Measurements from ENCODE around the gene GATA1.
A peak's percentile ranks its signal among the peaks of the same experiment; 100 is the strongest.

Gene GATA1

GRCh38 chrX:48786341-48786800, at the start of gene GATA1:
Gene GATA1 (plus strand): TSS chrX:48786590. CDS start chrX:48791110, 4,520 bp downstream.
- DNase-seq, result no peak

DNA sequence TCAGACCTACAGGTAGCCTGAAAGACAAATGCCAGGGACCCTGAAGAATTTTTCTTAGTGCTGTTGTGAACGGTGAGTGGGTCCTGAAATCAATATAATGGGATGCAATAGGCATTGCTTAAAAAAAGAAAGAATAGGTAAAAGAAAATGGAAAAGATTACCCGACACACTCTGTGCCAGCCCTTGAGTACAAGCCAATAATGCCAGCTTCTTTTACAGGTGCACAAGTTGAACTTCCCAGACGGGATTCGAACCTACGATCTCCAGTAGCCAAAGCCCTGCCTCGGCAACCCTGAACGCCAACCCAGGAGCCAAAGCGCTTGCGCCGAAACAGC, 49.5 kb upstream of the GATA1 start:
- DNase-seq, result no peak

DNA sequence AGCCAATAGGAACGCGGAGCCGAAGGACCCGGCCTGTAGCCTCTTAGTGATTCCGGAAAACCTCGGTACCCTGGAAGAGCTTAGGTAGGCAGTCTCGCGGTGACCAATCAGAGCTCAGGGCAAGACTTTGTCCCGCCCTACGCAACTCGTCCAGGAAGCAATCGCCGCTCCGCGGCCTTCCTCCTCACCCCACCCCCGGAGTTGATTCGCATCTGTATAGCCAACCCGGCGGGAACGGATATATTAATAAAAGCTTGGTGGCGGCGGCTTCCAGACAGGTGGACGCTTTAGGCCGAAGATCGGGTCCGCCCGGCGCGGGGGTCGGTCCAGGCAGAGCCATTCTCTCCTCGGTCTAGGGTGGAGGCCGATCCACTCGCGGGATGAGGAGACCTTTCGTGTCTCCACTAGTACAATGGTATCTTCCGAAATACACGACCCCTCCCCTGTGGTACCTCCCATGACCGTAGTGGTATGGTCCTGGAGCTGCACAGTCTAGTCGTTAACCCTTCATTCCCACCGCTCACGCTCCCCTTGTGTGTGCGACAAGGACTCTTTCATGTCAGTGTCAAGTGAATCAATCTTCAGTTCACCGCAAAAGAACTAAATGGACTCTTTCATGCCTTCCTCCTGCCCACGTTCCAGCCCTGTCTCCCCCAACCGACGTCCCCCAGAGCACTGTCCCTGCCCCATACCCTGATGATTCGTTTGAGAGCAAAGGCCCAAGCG, 49.0 kb upstream of the GATA1 start:
- DNase-seq, result peak; percentile 97

- no peak for DNase-seq
Measured at GRCh38 chrX:48737940-48738339, 48.5 kb upstream of the GATA1 start.

DNA sequence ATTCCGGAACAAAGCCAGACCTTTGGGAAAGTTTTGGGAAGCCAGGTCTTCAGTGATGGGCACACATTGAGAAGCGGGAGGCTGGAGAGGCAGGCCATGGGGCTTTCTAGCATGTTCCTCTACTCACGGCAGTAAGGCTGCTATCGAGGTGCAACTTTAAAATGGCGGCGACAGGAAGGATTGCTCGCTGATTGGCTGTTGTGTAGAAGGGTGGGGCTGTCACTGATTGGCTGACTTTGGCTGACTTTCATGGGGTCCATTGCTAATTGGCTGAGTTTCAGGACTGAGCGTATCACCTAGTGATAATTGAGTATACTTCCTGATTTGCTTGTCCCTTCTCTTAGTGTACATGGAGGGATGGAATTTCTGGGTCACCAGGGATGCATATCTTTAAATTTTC, 44.6 kb upstream of the GATA1 start:
- DNase-seq, result no peak

DNA sequence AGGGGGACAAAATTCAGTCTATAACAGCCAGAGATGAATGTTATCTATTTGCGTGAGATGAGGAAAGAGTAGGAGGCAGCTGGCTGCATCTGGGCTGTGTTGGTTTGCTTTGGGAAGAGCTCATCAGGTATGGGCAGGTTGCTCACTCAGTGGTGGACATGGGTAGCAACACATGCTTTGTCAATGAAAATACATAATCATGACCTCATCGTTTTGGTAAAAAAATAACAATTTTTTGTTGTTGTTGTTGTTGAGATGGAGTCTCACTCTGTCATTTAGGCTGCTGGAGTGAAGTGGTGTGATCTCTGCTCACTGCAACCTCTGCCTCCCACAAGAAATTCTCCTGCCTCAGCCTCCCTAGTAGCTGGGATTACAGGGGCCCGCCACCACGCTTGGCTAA, 41.2 kb upstream of the GATA1 start:
- DNase-seq, result no peak

DNA sequence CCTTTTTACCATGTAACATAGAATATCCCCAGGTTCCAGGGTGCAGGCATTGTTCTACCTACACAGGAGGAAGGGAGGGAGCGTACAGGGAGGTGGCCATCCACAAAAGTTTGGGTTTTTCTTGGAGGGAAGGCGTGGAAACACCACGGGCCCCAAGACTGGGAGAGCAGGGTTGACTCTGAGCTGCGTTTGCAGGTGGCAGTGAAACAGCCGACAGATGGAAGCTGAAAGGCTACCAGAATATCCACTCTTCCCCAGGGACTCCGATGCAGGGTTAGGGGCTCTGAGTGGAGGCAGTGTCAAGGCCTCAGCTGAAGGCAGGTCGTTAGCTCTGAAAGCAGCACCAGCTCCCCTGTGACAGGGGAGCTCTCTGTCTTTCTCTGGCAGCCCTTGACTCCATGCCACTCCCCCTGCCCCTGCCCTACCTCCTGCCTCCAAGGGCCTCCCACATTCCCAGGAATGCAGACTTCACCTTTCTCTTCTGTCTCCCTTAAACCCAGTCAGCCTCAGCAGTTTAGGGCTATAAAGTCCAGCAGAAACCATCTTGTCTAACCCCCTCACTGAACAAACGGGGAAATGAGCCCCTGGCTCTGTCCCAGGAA, 38.9 kb upstream of the GATA1 start:
- DNase-seq, result no peak

DNA sequence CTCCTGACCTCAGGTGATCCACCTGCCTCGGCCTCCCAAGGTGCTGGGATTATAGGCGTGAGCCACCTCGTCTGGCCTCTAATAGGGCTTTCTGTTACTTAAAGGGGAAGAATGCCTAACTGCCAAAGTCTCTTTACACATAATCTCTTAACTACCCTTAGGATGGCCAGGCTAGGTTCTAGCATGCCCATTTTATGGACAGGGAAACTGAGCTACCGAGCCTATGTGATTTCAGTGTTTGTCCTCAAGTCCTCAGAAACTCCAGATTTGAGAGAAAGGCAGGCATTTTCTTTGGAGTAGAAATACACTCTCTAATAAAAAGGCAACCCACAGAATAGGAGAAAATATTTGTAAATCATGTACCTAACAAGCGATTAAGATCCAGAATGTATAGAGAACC, 37.2 kb upstream of the GATA1 start:
- DNase-seq, result no peak

GRCh38 chrX:48751343-48751742, 35.0 kb upstream of the GATA1 start:
- DNase-seq, result no peak

- no peak for DNase-seq
Measured at GRCh38 chrX:48752498-48752897, 33.9 kb upstream of the GATA1 start.

DNA sequence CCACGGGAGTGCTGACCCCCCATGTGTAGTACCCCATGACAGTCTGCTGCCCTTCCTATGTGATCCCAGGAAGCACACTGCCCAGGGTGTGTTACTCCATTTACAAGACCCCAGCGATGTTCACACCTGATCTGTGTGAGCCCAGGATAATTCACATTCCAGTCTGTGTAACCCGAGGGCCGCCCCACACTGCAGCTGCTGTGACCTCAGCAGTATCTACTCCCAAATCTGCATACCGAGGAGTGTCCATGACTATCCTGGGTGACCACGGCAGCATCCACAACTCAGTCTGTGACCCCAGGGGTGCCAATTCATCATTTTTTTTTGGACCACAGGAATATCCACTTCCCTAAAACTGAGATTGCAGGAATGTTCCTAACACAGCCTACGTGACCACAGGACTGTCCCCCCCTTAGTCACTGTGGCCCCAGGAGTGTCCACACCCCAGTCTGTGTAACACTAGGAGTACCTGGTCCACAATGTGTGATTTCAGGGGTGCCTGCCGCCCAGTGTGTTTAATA, 32.6 kb upstream of the GATA1 start:
- DNase-seq, result no peak

- no peak for DNase-seq
Measured at GRCh38 chrX:48754238-48754637, 32.2 kb upstream of the GATA1 start.

GRCh38 chrX:48761674-48762471, 24.5 kb upstream of the GATA1 start, which contains the start of gene GLOD5:
Gene GLOD5 (plus strand): TSS chrX:48761747. CDS start chrX:48761791, 44 bp downstream.
- no peak for DNase-seq

DNA sequence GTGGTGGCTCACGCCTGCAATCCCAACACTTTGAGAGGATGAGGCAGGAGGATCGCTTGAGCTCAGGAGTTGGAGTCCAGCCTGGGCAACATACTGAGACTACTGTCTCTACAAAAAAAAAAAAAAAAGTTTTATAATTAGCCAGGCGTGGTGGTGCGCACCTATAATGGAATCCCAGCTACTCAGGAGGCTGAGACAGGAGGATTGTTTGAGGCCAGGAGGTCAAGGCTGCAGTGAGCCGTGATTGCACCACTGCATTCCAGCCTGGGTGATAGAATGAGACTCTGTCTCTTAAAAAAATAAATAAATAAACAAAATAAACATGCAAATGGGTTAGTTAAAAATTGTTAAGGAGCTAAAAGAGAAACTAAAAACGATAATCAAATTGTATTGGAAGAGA, 17.2 kb upstream of the GATA1 start:
- DNase-seq, result no peak

DNA sequence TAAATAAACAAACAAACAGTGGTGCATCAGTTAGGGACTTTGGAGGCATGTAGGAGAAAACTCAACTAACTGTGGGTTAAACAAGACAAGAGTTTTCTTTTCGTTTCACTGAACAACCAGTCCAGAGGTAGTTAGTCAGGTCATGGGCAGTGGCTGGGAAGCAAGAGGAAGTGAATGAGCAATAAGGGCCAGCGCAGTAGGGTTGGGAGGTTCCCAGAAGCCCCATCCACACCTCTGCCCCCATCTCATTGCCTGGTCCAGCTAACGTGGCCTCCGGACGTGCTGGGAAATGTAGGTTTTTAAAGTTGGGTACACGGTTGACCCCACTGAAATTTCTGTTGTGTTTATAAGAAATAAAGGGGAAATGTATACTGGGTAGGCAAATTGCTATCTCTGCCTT, 16.1 kb upstream of the GATA1 start:
- no peak for DNase-seq

- no peak for DNase-seq
Measured at GRCh38 chrX:48772602-48773001, 13.8 kb upstream of the GATA1 start.

DNA sequence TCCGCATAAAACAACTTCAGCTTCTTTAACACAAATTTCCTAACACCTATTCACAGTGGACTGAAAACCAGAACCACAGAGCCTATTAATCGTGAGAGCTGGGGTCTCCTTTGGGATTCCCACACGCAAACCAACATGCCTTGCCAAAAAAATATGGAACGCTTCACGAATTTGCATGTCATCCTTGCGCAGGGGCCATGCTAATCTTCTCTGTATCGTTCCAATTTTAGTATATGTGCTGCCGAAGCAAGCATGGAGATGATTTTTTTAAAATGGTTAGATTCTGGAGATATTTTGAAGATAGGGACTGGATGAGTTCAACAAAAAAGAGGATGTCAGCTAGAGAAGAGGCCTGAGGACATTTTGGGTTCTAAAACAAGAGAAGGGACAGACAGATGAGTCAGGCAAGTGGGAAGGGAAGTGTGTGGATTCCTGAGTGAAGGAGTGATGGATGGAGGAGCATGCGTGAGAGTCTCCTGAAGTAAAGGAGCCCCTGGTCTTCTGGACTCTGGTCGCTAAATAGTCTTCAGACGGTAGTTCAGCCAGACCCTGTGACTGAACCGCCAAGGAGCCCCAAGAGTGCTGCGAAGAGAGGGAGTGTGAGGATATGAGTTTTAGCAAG, 9.5 kb upstream of the GATA1 start:
- DNase-seq, result no peak

GRCh38 chrX:48779399-48779798, 7.0 kb upstream of the GATA1 start:
- no peak for DNase-seq

GRCh38 chrX:48781705-48782104, 4.7 kb upstream of the GATA1 start:
- DNase-seq, result no peak

- no peak for DNase-seq
Measured at GRCh38 chrX:48782216-48782615, 4.2 kb upstream of the GATA1 start.

GRCh38 chrX:48782795-48783194, 3.6 kb upstream of the GATA1 start:
- DNase-seq, result no peak

DNA sequence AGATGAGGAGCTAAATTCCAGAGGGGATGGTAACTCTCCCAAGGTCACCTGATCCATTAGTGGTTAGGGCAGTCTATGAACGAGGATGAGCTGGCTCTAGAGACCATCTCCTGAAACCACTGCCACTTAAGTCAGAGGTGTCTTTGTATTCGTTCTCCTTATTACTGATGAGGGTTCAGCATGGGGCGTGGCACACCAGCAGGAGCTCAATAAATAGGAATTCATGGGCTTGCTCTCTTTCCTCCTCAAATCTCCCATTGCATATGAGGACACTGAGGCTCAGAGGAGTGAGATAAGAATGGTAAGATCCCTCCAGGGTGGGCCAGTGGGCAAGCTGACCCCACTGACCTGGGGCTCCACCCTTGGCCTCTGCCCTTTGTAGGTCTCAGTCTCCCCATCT, 1.7 kb upstream of the GATA1 start:
- no peak for DNase-seq

- no peak for DNase-seq
Measured at GRCh38 chrX:48785186-48785539, 1.2 kb upstream of the GATA1 start.
